A673 (cell line): ENCODE data around the gene FOXJ3.

ENCODE experiments used
- EZH2 ChIP-seq: fragments of 200-600 bp; sonication (generic); IDR thresholded peaks from 2 replicates; pipeline ENCODE4 v1.6.1; 2017; ENCODE audit warnings: borderline replicate concordance, low read depth, mild to moderate bottlenecking, mixed read lengths, antibody characterized with exemption, low read length; ENCODE audit not compliant: poor library complexity, severe bottlenecking
- TF ChIP-seq, protein P1 (sequence below): fragments of 300-800, 200-600 bp; sonication (generic); conservative IDR thresholded peaks from 2 replicates; pipeline ENCODE4 v1.5.1; 2017; ENCODE audit warnings: low read depth, mild to moderate bottlenecking, antibody characterized with exemption, low read length, moderate library complexity, mixed read lengths

DNA sequence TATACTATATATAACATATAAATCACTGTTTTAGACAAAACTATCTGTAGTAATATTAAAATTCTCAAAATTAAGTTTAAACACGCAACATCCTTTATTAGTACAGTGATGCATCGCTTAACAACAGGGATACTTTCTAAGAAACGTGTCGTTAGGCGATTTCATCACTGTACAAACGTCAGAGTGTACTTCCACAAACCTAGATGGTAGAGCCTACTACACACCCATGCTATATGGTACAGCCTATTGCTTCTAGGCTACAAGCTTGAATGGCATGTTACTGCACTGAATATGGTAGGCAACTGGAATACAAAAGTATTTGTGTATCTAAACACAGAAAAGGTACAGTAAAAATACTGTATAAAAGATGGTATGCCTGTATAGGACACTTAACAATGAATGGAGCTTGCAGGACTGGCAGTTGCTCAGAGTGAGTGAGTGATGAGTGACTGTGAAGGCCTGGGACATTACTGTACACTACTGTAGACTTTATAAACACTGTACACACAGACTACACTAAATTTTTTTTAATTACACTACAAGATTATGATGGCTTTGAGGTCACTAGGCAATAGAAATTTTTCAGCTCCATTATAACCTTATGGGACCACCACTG, 10.5 kb downstream of the FOXJ3 start:
- TF ChIP-seq, protein P1, sequence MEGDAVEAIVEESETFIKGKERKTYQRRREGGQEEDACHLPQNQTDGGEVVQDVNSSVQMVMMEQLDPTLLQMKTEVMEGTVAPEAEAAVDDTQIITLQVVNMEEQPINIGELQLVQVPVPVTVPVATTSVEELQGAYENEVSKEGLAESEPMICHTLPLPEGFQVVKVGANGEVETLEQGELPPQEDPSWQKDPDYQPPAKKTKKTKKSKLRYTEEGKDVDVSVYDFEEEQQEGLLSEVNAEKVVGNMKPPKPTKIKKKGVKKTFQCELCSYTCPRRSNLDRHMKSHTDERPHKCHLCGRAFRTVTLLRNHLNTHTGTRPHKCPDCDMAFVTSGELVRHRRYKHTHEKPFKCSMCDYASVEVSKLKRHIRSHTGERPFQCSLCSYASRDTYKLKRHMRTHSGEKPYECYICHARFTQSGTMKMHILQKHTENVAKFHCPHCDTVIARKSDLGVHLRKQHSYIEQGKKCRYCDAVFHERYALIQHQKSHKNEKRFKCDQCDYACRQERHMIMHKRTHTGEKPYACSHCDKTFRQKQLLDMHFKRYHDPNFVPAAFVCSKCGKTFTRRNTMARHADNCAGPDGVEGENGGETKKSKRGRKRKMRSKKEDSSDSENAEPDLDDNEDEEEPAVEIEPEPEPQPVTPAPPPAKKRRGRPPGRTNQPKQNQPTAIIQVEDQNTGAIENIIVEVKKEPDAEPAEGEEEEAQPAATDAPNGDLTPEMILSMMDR: no peak
- TF ChIP-seq EZH2: no peak
